GM18502 (cell line): ENCODE data around the gene NEK2.
"Not testable (repeated sequence)": the region's sequence is repeated elsewhere in the genome, so short reads cannot be mapped to it uniquely, and the experiment has no call there.

Experiments used
- ATAC-seq: cut with Tn5 transposase; IDR thresholded peaks from one replicate; pipeline ENCODE4 v1.9.1; 2021; ENCODE audit warnings: mild to moderate bottlenecking; ENCODE audit not compliant: unreplicated experiment, poor library complexity

The NEK2 gene

DNA sequence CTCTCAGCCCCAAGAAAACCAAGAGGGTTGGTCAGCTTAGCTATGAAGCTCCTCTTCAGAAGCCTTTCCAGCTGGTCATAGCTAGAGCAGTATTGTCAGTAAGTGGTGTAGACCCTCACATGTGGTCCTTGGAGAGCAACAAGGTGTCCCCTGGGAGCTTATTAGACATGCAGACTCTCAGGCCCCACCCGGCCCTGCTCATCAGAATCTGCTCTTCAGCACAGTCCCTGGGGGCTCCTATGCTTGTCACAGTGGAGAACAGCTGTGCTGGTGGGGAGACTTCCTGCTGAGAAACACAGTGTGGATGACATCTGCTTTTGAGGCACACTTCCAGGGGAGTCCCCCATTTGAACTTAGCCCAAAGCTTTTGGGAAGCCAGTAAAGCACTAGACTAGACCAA, 21.9 kb upstream of the NEK2 start:
- ATAC-seq: peak; percentile 78

DNA sequence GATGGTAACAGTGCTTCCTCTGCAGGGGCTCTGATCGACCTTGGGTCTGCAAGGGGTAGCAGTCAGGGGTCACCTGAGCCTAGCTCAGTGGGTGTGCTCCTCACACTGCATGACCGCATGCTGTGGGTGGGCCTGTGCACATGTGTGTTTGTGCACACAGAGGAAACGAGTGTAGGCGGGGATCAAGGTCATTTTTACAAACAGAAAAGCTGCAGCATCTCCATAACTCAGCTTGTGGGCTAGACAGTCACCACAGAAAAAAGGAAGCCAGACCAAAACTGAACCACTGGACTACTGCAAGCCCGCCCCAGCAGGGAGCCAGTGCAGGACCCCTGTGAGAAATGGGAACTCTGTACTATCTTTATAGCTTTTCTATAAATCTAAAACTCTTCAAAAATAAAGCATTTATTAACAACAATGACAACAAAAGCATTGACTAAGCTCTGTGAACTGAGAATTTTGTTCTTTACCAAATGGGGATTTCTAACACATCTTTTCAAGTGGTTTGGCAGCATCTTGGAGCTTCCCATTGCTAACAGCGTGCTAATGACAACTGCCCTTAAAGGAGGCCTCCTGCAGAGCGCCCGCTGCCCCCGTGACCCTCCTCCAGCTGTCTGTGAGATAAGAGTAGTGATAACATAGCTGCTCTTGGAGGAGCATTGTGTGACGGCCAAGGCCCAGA, 19.9 kb upstream of the NEK2 start:
- ATAC-seq: peak; percentile 59

DNA sequence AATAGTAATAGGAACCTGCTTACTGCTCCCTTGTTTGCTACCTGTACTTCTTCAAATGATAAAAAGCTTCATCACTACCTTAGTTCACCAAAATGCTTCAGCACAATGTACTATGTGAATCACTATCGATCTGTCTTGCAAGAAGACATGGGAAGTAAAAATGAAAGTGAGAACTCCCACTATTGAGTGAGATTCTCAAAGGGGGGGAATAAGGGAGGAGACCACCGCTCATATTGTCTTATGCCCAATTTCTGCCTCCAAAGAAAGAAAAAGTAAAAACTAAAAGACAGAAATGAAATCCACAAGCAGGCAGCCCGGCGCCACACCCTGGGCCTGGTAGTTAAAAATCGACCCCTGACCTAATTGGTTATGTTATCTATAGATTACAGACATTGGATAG, 18.5 kb upstream of the NEK2 start:
- not testable (repeated sequence) for ATAC-seq

DNA sequence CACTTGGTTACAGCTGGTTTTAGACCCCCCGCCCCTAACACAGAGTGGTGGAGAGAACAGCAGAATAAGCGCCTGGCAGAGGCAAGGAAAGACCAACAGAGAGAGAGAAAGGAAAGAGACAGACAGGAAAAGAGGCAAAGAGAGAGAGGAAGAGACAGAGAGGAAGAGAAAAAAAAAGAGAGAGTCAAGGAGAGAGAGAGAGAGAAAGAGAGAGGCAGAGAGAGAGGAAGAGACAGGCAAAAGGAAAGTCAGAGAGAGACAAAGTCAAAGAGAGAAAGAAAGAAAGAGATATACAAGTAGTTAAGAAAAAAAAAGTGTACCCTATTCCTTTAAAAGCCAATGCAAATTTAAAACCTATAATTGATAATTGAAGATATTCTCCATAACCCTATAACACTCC, 13.0 kb upstream of the NEK2 start:
- no peak for ATAC-seq

DNA sequence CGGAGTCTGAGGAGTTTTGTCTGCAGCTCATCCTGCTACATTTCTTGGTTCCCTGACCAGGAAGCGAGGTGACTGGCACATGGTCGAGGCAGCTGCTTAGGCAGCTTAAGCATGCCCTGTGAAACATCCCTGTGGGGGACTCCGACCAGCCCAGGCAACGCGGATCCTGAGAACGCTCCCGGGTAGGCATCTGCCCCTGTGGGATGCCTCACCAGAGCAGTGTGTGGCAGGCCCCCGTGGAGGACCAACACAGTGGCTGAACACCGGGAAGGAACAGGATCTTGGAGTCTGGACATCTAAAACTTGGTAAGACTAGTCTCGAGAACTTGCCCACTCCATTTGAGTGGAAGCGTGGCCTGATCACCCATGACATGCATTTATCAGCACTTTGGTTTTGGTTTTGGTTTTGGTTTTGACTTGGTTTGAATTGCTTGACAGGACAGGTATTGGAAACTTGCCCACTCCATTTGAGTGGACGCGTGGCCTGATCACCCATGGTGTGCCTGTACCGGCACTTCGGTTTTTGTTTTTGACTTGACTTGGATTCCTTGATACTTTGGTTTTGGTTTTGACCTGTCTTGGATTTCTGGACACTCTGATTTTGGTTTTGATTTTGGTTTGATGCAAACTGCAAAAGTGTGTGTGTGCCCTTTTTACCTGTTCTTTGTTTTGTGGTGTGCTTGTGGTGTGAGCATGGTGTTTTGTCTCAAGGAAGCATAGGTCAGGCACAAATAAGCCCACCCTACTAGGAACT, 12.2 kb upstream of the NEK2 start:
- ATAC-seq: no peak

DNA sequence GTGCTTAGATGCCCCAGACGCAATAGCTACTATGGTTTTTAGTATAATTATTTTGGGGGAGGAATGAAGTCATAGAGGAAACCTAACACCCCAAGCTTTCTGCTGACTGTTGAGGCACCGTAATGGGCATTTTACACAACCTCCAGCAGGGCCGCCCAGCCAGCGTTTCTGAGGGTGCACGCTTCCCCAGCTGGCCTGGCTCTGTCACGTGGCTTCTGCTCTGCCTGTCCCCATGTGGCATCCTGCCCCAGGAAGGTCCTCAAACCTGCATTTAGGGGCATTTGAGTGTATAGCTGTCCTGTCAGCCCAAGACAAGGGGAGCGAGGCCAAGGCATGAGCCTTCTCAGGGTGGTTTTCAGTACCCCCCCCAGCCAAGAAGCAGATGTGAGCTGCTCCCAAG, 10.4 kb upstream of the NEK2 start:
- no peak for ATAC-seq

DNA sequence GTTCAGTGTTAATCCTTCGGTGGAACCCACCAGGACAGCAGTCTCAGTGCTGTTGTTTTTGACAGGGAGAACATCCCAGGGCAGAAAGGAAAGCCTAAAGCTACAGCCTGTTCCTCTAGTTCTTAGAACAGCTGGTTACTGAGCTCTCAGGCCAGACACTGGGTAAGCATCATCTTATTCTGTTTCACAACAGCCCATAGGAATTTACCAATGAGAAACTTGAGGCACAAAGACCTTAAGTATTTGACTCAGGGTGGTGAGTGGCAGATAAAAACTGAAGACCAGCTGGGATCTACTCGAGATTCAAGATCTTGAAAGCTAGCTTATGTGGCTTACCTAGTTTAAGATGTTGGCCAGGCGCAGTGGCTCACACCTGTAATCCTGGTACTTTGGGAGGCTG, 9.4 kb upstream of the NEK2 start:
- no peak for ATAC-seq

DNA sequence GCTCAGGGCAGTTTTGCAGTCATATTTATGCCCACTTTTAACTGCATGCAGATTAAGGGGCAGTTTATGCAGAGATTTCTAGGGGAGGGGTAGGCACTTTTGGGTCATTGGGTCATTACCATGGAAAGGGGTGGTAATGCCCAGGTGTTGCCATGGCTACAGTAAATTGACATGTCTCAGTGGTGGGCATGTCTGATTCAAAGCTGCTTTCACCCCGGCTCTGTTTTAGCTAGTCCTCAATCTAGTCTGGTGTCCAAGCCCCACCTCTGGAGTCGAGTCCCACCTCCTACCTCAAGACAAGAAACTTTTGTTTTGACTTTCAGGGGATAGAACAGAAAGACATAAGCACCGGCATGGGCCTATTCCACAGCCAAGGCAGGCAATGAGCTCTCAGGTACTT, 8.9 kb upstream of the NEK2 start:
- no peak for ATAC-seq

DNA sequence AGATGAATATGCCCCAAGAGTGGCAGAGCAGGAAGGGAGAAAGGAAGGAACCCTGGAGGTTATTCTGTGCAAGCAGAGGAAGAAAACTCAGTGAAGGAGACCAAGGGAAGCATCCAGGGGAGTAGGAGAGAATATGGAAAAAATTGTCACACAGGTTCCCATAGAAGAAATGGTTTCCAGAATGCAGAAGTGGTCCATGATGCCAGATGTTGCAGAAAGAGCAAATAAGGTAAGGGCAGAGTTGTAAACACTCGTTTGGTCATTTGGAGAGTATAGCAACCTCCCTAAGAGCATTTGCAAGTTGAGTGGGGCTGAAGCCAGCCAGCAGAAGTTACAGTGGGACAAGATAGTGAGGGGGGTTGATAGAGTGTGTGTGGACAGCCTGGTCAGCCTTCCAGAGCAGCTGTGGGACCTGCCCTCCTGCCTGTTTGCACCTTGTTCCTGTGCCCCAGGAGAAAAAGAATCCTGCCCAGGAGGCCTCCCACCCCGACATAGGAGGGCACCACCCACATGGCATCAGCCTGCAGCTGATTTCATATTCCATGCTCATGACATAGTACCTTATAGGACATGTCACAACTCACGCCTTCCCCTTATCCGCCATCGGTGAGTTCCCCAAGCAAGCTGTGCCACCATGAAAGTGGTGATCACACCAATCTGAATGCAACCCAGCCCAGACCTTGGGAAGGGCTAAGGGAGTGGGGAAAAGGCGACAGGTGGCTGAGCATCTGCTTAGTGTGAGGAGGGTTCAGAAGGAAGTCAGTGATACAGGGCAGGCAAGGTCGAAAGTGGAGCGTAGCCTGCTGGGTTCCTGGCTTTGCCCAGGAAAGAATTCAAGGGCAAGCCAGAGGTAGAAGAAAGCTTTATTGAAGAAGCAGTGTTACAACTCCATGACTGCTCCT, 8.2 kb upstream of the NEK2 start:
- no peak for ATAC-seq

DNA sequence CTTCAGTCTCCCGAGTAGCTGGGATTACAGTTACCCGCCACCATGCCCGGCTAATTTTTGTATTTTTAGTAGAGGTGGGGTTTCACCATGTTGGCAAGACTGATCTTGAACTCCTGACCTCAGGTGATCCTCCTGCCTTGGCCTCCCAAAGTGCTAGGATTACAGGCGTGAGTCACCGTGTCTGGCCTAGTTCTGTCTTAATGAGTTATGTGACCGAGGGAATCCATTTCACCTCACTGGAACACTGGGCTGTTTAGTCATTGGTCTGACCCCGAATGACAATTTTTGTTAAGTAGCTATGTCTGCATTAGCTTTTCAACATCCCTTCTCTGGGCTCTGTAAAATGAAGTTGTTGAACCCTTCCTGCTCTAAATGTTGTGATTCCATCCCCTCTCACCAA, 6.8 kb upstream of the NEK2 start:
- ATAC-seq: not testable (repeated sequence)

DNA sequence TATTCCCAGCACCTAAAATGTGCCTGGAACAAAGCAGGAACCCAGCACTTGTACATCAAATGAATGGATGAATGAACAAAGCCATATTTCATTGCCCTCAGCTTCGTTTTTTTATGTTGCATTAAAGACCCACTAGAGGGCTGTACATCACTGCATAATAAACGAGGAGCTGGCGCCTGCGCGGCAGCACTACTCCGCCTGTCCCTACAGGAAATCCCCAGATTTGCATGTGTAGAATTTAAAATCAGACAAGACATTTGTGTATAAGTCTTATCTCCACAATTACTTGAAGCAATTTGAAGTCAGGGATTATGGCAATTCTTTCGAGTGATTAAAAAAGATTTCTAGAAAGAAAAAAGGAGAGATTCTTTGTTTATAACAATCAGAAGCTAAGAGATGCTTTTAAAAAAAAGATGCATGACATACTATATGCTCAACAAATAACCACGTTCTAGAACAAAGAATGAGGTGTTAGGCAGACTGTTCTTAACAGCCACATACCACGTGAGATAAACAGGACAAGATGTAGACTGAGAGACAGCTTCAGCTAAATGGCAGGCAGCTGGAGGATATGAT, 5.4 kb upstream of the NEK2 start:
- peak; percentile 83 for ATAC-seq

DNA sequence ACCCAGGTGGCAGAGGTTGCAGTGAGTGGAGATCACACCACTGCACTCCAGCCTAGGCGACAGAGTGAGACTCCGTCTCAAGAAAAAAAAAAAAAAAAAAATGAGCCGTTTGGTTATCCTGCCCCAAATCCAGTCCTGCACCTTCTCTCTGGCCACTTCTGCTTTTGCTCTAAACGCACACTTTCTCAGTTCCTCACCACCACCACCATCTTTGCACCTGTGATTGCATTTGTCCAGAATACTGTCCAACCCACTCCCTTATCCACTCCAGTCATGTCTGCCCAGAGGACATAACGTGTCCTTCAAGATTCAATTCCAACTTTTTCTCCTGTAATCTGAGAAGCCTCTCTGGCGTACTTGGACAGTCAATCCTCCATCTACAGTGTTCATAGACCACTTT, 2.2 kb upstream of the NEK2 start:
- ATAC-seq: no peak

DNA sequence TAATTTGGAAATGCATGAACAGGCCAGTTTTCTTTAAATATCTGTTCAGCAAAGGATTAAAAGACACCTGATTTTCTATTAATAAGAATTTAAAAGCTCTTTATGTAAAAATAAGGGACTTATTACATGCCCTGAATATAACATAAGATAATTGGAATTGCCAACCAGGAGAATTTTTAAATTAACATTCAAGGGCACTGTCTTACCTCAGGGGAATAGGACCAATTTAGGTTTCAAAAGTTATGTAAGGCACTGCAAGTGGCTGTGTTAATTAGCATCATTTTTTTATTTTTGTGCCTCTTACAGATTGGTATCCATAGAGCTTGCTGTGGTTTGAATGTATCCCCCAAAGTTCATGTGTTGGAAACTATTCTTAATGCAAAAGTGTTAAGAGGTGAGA, 1.3 kb upstream of the NEK2 start:
- no peak for ATAC-seq

DNA sequence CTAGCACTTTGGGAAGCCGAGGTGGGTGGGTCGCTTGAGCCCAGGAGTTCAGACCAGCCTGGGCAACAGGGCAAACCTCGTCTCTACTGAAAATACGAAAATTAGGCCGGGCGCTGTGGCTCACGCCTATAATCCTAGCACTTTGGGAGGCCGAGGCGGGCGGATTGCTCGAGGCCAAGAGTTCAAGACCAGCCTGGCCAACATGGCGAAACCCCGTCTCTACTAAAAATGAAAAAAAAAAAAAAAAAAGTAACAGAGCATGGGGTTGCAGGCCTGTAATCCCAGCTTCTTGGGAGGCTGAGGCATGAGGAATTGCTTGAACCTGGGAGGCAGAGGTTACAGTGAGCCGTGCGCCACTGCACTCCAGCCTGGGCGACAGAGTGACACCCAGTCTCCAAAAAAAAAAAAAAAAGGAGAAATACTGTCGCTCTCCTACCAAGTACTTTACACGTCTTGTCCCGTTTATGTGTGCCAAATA, 724 bp upstream of the NEK2 start:
- ATAC-seq: no peak

DNA sequence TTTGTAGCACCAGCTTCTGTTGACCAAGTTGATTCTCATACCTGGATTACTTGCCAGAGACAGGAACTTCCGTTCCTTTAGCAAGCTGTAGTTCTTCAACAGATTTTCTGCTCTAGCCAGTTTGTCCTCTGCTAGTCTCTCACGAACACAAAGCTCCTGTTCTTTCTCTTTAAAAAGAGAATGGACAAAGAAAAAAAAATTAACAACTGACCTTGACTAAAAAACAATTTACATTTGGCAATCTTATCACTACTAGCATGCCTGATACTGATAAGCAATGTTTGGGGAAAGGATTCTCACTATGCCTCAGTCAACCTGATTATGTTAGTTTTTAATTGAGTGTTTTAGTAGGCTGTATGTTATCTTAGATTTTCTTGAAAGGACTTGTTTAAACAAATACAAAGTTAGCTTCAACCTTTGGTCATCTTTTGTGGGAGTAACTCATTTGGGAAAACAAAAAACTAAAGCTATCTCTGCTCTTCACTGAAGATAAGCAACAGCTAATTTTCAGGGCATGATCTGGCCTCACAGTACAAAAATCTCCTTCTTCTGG, 8.3 kb downstream of the NEK2 start:
- no peak for ATAC-seq

DNA sequence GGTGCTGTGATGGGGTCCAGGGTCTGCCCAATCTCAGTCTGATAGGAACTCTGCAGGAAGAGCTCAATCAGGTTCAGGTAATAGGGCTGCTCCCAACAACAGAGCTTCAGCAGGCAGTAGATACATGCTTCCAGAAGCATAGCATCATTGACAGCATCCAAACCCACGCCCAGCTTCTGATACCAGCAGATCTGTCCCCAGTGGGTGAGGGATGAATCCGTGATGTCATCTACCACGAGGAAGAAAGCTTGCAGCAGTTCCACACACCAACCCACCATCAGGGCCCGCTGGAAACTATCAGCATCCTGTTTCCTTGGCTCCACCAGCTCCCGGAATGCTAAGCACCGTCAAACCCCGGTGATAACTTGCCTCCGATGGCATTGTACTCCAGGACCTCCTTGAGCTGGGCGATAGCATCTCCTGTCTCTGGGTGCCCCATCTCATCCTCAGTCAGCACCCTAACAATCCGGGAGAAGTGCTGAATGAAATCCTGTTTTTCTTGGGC, 14.7 kb downstream of the NEK2 start:
- ATAC-seq: no peak

DNA sequence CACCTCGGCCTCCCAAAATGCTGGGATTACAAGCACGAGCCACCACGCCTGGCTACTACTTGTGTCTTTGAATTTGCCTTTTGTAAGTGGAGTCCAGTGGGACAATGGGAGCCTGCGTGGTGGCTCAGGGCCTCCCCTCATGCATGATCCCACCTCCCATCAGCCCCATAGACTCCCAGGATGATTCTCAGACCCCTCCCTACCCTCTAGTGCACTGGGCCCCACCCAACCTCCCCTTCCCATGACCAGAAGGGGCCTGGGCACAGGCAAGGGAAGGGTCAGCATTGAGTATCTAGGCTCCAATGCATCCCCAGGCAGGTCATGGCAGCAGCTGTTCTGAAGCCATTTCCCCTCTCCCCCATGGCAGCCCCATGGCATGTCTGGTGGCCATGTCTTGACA, 18.7 kb downstream of the NEK2 start:
- no peak for ATAC-seq

DNA sequence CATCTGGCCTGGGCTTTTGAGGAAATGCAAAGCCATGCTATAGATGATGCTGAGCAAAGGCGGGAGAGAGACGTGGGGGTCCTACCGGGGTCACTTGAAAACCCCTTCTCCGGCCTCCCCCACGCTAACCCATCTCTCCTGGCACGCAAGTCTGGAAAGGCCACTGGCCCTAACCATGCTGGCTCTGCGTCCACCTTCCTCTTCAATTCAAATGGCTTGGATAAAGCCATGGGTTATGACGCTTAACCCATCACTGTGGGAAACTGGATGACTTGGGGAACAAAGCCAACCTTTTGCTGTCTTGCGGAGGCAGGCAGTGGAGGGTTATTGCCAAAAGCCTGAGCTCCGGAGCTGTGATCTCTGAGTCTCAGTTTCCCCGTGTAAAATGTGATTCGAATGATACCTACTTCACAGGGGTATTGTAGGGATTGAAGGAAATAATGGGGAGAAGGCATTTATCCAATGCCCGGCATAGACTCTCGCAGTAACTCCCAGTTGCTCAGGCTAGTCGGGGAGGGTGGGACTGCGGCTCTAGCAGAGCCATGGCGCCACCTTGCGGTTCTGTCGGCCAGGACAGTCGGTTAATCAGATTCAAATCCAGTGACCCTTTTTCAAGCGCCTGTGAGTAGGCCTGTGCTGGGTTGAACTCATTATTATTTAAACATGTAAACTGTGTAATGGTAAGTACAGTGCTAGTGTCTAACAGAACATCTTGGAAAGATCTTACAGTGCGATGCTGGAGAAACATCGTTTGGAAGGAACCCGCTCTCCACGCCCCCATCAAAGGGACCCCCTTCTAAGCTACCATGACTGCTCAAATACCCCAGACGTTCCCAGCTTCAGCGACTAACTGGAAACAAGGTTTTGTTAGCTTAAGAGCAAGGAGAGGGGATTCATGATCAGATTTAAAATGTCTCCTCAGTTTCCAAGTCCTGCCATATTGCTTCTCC, 20.3 kb downstream of the NEK2 start:
- ATAC-seq: peak; percentile 94

DNA sequence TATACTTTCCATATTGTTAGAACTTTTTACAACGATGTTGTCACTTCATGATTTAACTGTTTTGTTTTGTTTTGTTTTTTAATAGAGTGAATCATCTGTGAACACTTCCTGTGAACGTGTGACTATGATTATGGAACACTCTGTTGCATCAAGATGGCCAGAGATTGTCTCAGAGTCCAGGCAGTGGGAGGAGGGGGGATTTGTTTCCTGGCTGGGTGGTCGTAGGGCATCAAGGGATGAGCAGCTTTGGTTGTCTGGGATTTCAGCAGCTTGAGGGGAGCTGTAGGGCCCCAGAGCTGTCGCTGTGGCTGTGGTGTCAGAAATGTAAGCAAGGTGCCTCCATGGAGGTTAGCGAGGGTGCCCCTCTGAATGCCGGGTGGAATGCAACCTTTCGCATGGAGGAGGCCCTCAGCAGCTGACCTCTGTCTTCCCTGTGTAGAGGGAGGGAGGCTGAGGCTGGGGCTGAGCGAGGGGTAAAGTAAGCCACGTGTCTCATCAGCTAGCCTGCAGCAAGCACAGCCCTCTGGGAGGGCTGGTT, 21.4 kb downstream of the NEK2 start:
- ATAC-seq: no peak
